ENCODE results near the gene MRPS22.

GRCh38 chr3:139320551-139321309 is 23.1 kb upstream of the MRPS22 start:
- TF ChIP-seq POLR2A (IDR thresholded peaks at IDR 0.05): no peak
- no peak for TF ChIP-seq CTCF (IDR thresholded peaks at IDR 0.05)

All from Peyer's patch (tissue), 4 donors.